SW480 (cell line): ENCODE measurements around the gene RAB35.

ENCODE experiments used
- DNase-seq: peaks from one replicate; pipeline ENCODE4 v3.0.0-alpha.2; 2016; ENCODE audit warnings: low spot score

The RAB35 gene

GRCh38 chr12:120116441-120116791 is at the start of gene RAB35:
Gene RAB35, minus strand, starts transcription at chr12:120116753. Its CDS starts 103 bp downstream, at chr12:120116650.
- no peak for DNase-seq

DNA sequence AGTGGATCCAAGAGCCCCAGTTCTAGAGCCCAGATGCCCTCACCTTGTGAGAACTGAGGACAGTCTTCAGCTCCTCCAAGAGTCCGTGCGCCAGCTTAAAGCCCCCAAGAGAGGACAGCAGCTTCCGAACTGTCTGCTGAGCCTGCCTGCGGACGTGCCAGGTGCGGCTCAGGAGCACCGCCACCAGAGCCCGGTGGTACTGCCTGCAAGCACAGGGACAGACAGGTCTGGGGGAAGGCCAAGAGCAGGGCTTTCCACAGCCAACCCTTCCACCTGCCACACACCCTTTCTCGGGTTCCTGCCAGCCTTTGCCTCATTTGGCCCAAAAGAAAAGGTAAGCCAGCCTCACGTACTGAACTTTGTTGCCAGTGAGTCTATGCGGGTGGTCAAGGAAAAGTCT is 47.7 kb upstream of the RAB35 start:
- DNase-seq, result no peak

- no peak for DNase-seq
These were observed 46.2 kb upstream of the RAB35 start for GRCh38 chr12:120162763-120163162.

DNA sequence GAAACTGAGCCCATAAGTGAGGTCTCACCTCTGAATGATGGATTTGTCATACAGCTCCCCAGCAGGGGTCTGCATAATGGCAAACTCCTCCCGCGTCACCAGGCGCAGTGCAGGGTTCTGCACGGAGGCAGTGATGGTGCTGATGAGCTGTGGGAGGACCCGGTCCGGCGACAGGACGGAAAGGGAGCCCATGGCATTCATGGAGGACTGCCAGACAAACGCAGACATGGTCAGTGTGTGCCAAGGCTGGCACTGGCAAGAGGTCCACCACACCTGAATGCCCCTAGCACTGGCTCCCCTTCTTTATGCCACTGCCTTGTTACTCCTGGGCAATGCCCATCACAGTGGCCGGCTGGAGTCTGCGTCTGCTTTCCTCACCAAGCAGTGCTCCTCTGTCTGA is 45.3 kb upstream of the RAB35 start:
- no peak for DNase-seq

DNA sequence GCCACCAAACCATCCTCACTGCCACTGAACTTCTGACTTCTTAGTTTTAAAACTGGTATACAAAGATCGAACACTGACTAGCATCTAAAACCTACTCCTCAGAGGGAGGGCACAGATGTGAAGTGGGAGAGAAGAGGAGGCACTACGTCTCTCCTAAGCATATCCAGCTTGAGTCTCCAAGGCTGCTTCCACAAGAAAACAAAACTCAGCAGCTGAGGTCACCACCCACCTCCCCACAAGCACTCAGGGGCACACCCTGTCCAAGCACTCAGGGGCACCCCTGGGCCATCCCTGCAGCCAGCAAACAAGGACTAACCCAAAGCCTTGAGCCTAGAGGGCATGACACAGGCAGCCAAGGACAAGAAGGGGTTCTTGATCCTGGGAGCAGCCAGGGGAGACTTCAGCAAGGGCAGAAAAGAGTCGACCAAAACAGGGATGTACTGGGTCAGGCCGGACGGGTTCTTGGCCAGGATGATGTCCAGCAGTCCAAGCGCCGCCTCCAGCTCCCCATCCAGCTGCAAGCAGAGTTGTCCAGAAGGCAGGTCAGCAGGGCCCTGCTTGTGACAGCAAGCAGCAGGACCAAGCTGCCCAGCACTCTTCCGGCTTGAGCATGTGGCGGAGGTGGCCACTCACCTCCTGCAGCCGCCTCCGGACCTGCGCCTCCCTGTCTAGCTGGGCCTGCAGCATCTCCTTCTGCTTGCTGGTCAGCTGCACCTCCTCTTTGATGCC is 43.1 kb upstream of the RAB35 start:
- no peak for DNase-seq

GRCh38 chr12:120158351-120158750 is 41.8 kb upstream of the RAB35 start:
- no peak for DNase-seq

GRCh38 chr12:120157678-120158077 is 41.1 kb upstream of the RAB35 start:
- DNase-seq, result no peak

DNA sequence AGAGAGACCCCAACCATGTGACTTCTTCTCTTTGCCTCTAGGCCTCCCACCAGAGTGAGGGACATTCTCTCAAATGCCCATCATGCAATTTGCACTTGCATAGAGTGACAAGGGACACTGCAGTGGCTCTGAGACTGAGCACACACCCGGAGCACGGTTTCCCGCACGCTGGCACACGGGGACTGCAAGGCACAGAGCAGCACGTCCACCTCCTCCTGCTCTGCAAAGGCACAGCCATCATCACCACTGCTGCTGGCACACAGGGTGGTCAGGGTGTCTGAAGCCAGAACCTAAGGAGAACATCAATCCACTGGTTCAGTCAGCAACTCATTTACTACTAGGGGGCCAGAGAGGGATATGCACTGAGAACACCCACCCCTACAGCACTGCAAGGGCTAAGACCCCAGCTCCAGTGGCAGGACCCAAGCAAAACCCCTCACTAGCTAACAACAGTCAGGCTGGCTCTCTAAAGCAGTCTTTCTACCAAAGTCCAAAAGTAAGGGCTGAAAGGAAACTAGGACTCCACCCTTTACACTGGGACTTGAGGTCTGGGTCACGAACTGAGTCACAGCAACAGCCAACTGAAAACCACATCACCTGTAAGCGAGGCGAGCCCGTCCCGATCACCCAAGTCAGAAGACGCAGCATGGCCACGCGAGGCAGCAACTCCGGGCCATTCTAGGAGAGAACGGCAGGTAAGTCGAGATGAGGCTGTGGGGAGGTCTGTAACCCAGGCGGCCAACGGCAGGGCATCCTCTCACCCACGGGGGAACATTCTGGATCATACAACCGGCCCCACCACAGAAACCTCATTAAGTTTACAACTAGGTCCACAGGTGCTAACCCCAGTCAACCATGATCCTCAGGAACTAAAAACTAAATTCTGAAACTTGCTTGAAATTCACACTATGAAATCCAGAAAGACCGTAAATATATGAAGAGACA is 40.0 kb upstream of the RAB35 start:
- no peak for DNase-seq

DNA sequence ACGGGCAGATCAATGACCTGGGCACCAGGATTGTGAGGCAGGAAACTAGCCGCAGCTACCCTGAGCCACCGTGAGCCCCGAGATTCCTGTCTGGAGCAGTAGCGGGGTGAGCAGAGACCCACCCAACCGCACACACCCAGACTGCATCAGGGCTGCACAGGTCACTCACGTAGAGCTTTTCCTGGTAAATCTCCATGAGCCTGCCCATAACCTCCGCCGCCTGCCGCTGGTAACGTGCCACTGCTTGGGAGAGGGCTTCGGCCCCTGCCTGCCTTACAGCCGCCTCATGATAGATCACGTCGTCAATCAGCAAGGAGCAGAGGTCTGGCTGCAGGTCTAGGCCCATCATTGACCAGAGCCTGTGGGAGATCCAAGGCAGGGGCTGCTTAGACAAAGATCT is 38.5 kb upstream of the RAB35 start:
- no peak for DNase-seq

DNA sequence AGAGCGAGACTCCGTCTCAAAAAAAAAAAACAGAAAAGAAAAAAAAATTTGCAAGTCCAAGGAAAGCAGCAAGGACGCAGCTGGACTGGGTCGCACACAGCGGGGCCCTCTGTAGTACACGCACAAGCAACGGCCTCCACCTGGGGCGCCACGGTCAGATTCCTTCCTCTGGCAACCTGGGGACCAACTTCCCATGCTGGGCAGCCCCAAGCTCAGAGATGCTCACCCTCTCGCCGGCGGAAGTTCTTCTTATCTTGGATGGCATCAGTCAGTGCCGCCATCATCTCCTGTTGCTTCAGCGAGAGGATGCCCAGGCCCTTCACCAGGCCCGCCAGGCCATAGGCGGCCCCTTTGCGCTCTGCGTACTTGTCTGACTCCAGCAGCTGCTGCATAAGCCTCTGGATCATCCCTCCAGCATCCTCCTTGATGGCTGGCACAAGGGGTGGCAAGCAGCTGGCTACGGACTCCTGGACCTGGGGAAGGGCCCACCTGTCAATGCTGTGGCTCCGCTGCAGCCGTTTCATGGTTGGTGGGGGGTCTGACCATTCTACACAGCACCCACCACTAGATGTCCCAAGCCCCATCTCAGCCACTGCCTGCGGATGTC is 34.5 kb upstream of the RAB35 start:
- no peak for DNase-seq

GRCh38 chr12:120148011-120148410 is 31.5 kb upstream of the RAB35 start:
- DNase-seq, result no peak

- DNase-seq, result no peak
These were observed 28.6 kb upstream of the RAB35 start for GRCh38 chr12:120145164-120145563.

- DNase-seq, result no peak
These were observed 27.7 kb upstream of the RAB35 start for GRCh38 chr12:120144215-120144614.

GRCh38 chr12:120142231-120142877 is 25.8 kb upstream of the RAB35 start:
- no peak for DNase-seq

GRCh38 chr12:120141336-120141735 is 24.8 kb upstream of the RAB35 start:
- DNase-seq, result no peak

- DNase-seq, result no peak
These were observed 24.1 kb upstream of the RAB35 start for GRCh38 chr12:120140603-120141002.

- no peak for DNase-seq
These were observed 23.4 kb upstream of the RAB35 start for GRCh38 chr12:120139958-120140357.

- no peak for DNase-seq
These were observed 21.8 kb upstream of the RAB35 start for GRCh38 chr12:120138366-120138765.

DNA sequence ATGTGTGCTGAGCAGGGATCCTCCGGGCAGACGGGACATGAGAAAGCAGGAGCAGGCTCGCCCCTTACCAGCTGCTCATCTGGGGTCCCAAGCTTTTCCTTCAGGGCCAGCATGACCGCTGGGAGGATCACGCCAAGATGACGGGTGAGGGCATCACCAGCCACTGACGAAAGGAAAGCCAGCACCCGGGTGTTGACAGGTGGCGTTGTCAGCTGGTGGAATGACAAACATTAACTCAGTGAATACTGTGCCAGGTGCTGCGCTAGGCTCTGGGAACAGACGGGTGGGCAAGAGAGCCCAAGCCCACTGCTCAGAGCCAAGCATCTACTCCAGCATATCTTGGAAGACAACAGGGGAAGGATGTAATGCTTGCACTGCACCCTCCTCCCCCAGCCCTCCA is 21.3 kb upstream of the RAB35 start:
- DNase-seq, result no peak

DNA sequence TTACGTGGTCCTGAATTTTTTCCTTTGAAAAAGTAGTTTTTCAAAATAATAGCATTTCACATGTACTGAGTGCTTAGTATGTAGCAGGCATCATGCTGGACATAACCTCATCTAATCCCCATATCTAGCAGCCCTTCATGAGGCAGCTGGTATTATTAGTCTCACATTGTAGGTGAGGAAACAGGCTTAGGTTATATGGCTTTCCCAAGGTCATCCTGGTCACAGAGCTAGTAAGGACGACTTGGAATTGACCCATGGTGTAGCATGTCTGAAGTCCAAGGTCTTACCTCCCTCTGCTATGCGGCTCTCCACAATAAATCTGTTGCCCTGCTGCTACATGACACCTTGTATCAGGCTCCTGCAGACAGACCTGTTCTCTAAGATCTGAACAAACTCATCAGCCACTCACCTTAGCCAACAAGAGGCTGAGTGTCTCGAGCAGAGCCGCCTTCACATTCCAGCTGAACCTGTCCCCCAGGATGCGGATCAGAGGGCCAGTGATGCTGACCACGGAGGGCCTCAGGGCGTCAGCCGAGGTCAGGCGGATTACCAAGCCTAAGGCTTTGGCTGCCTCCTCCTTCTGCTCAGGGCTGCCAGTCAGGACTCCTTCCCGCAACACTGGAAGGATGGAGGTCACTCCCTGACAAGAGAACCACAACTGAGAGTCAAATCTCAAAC is 19.7 kb upstream of the RAB35 start:
- DNase-seq, result no peak

DNA sequence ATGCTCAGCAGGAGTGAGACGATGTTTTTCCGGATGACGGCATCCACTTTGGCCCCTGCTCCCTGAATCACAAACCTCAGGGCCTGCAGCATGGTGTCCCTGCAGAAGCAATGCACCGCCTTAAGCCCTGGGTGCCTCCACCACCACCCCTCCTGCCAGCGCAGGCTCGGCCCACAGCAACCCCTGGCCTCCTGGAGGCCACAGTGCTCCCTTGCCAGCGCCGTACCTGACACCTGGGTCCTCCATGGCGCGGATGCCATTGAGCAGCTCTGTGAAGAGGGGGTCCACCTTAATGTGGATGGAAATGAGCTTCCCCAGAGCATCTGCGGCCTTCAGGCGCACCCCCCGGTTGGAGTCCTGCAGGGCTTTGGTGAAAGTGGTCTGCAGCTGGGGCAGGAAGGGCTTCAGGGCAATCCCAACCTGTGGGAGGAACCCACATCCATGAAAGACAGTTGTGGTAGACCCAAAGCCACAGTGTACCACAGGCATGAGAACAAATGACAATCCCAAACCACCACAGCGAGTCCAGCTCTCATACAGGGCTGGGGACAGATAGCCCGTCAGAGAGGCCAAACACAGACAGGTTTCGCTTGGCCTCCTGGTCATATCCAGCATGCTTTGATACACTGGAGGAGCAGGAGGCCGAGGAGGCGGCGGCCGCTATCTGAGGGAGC is 17.9 kb upstream of the RAB35 start:
- no peak for DNase-seq
